GM23338 (cell line): ENCODE data around the gene INPP5A. TPM values are rescaled to one million over a fixed set of nuclear protein-coding genes. Genes with fewer than 3 reads are reported as not detected.

Experiments
- ATAC-seq: fragments of 200-7000 bp; cut with Tn5 transposase; 3 replicates; pipeline ENCODE4 v1.9.1; 2020
- DNase-seq: peaks from one replicate; pipeline ENCODE4 v3.0.0-alpha.2; 2015; ENCODE audit warnings: low spot score
- H2AFZ ChIP-seq: fragments of 200-600 bp; sonication (generic); 2 replicates; pipeline ENCODE4 v1.8.0; 2016; ENCODE audit warnings: antibody characterized with exemption, mild to moderate bottlenecking, moderate library complexity
- H3F3A ChIP-seq: fragments of 200-600 bp; sonication (generic); replicated peaks from 2 replicates; pipeline ENCODE4 v1.8.0; 2017; ENCODE audit warnings: antibody characterized with exemption, mixed run types, low read depth
- H3K27ac ChIP-seq: fragments of 200-600 bp; sonication (generic); 2 replicates; pipeline ENCODE4 v1.6.1; 2016; ENCODE audit warnings: low read depth
- H3K27me3 ChIP-seq: fragments of 200-600 bp; sonication (generic); 2 replicates; pipeline ENCODE4 v1.8.0; 2016; ENCODE audit warnings: mild to moderate bottlenecking, mixed run types, moderate library complexity; ENCODE audit not compliant: insufficient read depth
- H3K36me3 ChIP-seq: fragments of 200-600 bp; sonication (generic); 2 replicates; pipeline ENCODE4 v1.8.0; 2016; ENCODE audit warnings: mild to moderate bottlenecking; ENCODE audit not compliant: insufficient read depth
- H3K4me1 ChIP-seq: fragments of 200-600 bp; sonication (generic); 2 replicates; pipeline ENCODE4 v1.8.0; 2016; ENCODE audit warnings: mild to moderate bottlenecking, moderate library complexity; ENCODE audit not compliant: insufficient read depth
- H3K4me2 ChIP-seq: fragments of 200-600 bp; sonication (generic); 2 replicates; pipeline ENCODE4 v1.7.1; 2017; ENCODE audit warnings: mixed run types
- H3K4me3 ChIP-seq: fragments of 200-600 bp; sonication (generic); 2 replicates; pipeline ENCODE4 v1.6.1; 2016; ENCODE audit warnings: mixed run types
- H3K79me2 ChIP-seq: fragments of 200-600 bp; sonication (generic); replicated peaks from 2 replicates; pipeline ENCODE4 v1.8.0; 2017; ENCODE audit warnings: mild to moderate bottlenecking; ENCODE audit not compliant: insufficient read depth
- H3K9me2 ChIP-seq: fragments of 200-600 bp; sonication (generic); 2 replicates; pipeline ENCODE4 v1.8.0; 2017; ENCODE audit not compliant: insufficient read depth
- H4K20me1 ChIP-seq: fragments of 200-600 bp; sonication (generic); replicated peaks from 2 replicates; pipeline ENCODE4 v1.8.0; 2017; ENCODE audit warnings: mild to moderate bottlenecking; ENCODE audit not compliant: insufficient read depth
- H3K27ac Mint-ChIP-seq: 2 replicates; pipeline ENCODE4 v1.8.0; 2020; ENCODE audit warnings: inconsistent platforms, mild to moderate bottlenecking, moderate library complexity, mixed read lengths
- H3K27me3 Mint-ChIP-seq: 3 replicates; pipeline ENCODE4 v1.8.0; 2022; ENCODE audit warnings: low read depth, mild to moderate bottlenecking, moderate library complexity, mixed read lengths, inconsistent platforms; ENCODE audit not compliant: insufficient read depth, poor library complexity
- H3K36me3 Mint-ChIP-seq: 3 replicates; pipeline ENCODE4 v1.8.0; 2021; ENCODE audit warnings: low read depth, mild to moderate bottlenecking, inconsistent platforms, moderate library complexity, mixed read lengths
- H3K4me1 Mint-ChIP-seq: 3 replicates; pipeline ENCODE4 v1.8.0; 2020; ENCODE audit warnings: mild to moderate bottlenecking, inconsistent platforms, mixed read lengths
- H3K4me3 Mint-ChIP-seq: 3 replicates; pipeline ENCODE4 v1.8.0; 2021; ENCODE audit warnings: moderate library complexity, mild to moderate bottlenecking, inconsistent platforms, mixed read lengths
- H3K9me3 Mint-ChIP-seq: 3 replicates; pipeline ENCODE4 v1.8.0; 2020; ENCODE audit warnings: moderate library complexity, mild to moderate bottlenecking, inconsistent platforms, mixed read lengths
- EZH2 ChIP-seq: fragments of 200-600 bp; sonication (generic); IDR thresholded peaks from one replicate; pipeline ENCODE4 v1.8.0; 2017; ENCODE audit warnings: antibody characterized with exemption, mild to moderate bottlenecking, low read depth; ENCODE audit not compliant: unreplicated experiment
- JUNB ChIP-seq: IDR thresholded peaks from one replicate; pipeline ENCODE4 v1.6.1; 2016; ENCODE audit warnings: antibody characterized with exemption; ENCODE audit not compliant: unreplicated experiment
- REST ChIP-seq: IDR thresholded peaks from one replicate; pipeline ENCODE4 v1.6.1; 2018; ENCODE audit warnings: antibody characterized with exemption; ENCODE audit not compliant: unreplicated experiment
- STAT1 ChIP-seq: IDR thresholded peaks from one replicate; pipeline ENCODE4 v1.6.1; 2016; ENCODE audit warnings: antibody characterized with exemption; ENCODE audit not compliant: unreplicated experiment
- ZNF114 ChIP-seq: fragments of 250-450 bp; sonication (Bioruptor Pico); IDR thresholded peaks from 2 replicates; pipeline ENCODE4 v1.5.0; 2020; ENCODE audit warnings: mild to moderate bottlenecking, moderate library complexity
- ZNF331 ChIP-seq: fragments of 250-450 bp; sonication (Bioruptor Pico); IDR thresholded peaks from 2 replicates; pipeline ENCODE4 v1.5.0; 2020; ENCODE audit warnings: low read depth, mild to moderate bottlenecking, moderate library complexity
- polyA plus RNA-seq: library from polyadenylated mRNA; unstranded; fragments of >200 nt; fragmentation: Nextera tagmentation; extraction: Ambion mirVana; gene quantifications from 2 replicates; pipeline ENCODE4 v1.2.1, GENCODE V29; 2016
- total RNA-seq: library from RNA; depleted of rRNA; stranded (reverse); fragments of >200 nt; shearing (Covaris generic); gene quantifications from 2 replicates; pipeline ENCODE4 v1.2.3, GENCODE V29; 2014

INPP5A gene
- total and polyA plus RNA-seq, 2 experiments from 2014 or later = 5.9 to 40.6 TPM

DNA sequence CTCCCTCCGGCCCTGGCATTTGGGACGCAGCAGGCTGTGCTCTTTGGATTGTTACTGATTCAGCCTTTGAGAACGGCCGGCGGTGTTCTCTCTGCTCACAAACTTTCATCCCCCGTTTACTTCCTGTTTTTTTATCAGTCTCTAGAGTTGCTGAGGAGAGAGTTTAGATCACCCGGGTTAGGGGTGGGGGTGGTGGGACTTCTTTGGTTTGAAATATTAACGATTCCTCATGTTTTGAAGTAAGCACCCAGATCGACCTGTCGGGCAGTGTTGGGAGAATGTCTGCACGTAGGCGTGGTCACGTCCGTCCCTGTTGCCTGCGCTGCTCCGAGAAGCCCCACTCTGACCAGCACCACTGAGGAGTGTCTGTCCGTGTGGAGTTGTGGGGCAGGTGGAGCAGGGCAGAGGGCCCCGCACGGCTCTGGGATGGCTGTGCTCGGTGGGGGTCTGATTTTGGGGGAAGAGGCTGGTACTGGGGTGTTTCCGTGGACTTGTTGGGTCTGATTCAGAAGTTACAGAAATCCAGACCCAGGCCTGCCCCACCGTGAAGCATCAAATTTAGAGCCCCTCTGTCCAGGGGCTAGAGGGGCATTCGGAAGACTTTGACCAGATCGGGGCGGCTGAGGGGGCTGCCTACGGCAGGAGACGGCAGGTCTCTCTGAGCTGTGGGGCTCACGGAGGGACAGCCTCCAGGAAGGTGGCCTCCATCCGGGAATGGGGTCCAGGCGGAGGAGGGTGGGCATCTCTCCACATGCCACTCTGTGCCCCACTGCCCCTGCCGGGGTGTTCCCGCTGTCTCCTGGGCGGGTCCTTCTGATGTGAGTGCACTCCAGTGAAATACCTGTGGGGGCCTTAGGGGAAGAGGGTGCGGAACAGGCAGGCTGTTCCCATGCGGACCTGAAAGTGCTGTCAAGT, 7.4 kb downstream of the INPP5A start:
- no peaks in the 10 kb centered on the region for H3K9me2 ChIP-seq
- Mint-ChIP-seq H3K27ac (no peak overlapping the region), H3K27me3 (peaks cover 17% of the 10 kb centered on the region), H3K4me1 (peaks cover 36% of the 10 kb centered on the region), H3K9me3 (no peaks in the 10 kb centered on the region), H3K4me3 (no peak overlapping the region), H3K36me3 (no peaks in the 10 kb centered on the region)
- H3K4me2 ChIP-seq = no peak overlapping the region
- H3K79me2 ChIP-seq = peaks cover 80% of the 10 kb centered on the region
- H3F3A ChIP-seq = no peaks in the 10 kb centered on the region
- peaks cover 8% of the 10 kb centered on the region; the same call in 1 of the 2 replicates for H3K4me1 ChIP-seq
- no peak for ATAC-seq
- no peaks in the 10 kb centered on the region for H3K27me3 ChIP-seq
- H3K36me3 ChIP-seq = no peaks in the 10 kb centered on the region
- DNase-seq = no peak
- peaks cover 14% of the 10 kb centered on the region for H4K20me1 ChIP-seq
- TF ChIP-seq EZH2 (no peak), STAT1 (no peak), JUNB (no peak), REST (no peak), ZNF331 (CRISPR knock-in tag) (no peak), ZNF114 (CRISPR knock-in tag) (no peak)
- no peak overlapping the region for H3K4me3 ChIP-seq
- no peak overlapping the region for H2AFZ ChIP-seq
- H3K27ac ChIP-seq = no peak overlapping the region

- no peak overlapping the region for H3K4me2 ChIP-seq
- H4K20me1 ChIP-seq = peaks cover 6% of the 10 kb centered on the region
- H3K36me3 ChIP-seq = no peaks in the 10 kb centered on the region
- no peaks in the 10 kb centered on the region for H3K9me2 ChIP-seq
- peaks cover 27% of the 10 kb centered on the region for H3K4me1 Mint-ChIP-seq
- no peak overlapping the region for H3K4me3 ChIP-seq
- H3K36me3 Mint-ChIP-seq = no peaks in the 10 kb centered on the region
- DNase-seq (no peak), ATAC-seq (no peak)
- no peak overlapping the region for H2AFZ ChIP-seq
- no peaks in the 10 kb centered on the region for H3F3A ChIP-seq
- H3K4me1 ChIP-seq = 0 out of 2 replicates have a peak, but pooled peaks cover 3% of the 10 kb centered on the region
- no peak overlapping the region for H3K27ac Mint-ChIP-seq
- peaks cover 74% of the 10 kb centered on the region for H3K79me2 ChIP-seq
- H3K9me3 Mint-ChIP-seq = no peaks in the 10 kb centered on the region
- H3K4me3 Mint-ChIP-seq = no peak overlapping the region
- H3K27me3 ChIP-seq = no peaks in the 10 kb centered on the region
- no peak overlapping the region for H3K27ac ChIP-seq
- H3K27me3 Mint-ChIP-seq = peaks cover 19% of the 10 kb centered on the region
- no peak for TF ChIP-seq ZNF331 (CRISPR knock-in tag)
- TF ChIP-seq REST = no peak
Measured at GRCh38 chr10:132545659-132546367, 8.2 kb downstream of the INPP5A start.
